Tibial nerve (tissue), 4 donors: ENCODE results near the gene TMEM144. TPM values are rescaled to one million over a fixed set of nuclear protein-coding genes. Genes with fewer than 3 reads are reported as not detected.
A peak's percentile ranks its signal among the peaks of the same experiment; 100 is the strongest.

Experiments used
- DNase-seq, 2 donors: peaks; one replicate each; pipeline ENCODE4 v3.0.0-alpha.2; 2019; ENCODE audit warnings: low spot score in 2 of 2
- H3K27ac ChIP-seq, 4 donors: fragments of 200-600 bp; sonication (generic) in 3 of 4; one replicate each; pipeline ENCODE4 v1.5.1; 2017 to 2019; ENCODE audit warnings: mild to moderate bottlenecking in 1 of 4
- H3K27me3 ChIP-seq, 2 donors: fragments of 200-600 bp; sonication (generic) in 1 of 2; one replicate each; pipeline versions ENCODE4 v1.5.1 to v1.6.0; 2017 to 2019
- H3K36me3 ChIP-seq, 3 donors: fragments of 200-600 bp; sonication (generic); one replicate each; pipeline ENCODE4 v1.5.1; 2018 to 2019
- H3K4me1 ChIP-seq, 4 donors: fragments of 200-600 bp; sonication (generic) in 3 of 4; one replicate each; pipeline ENCODE4 v1.5.1; 2017 to 2019
- H3K4me3 ChIP-seq, 4 donors: fragments of 200-600 bp; sonication (generic) in 3 of 4; one replicate each; pipeline ENCODE4 v1.5.1; 2017 to 2019; ENCODE audit warnings: mild to moderate bottlenecking in 1 of 4, moderate library complexity in 1 of 4
- H3K9me3 ChIP-seq, 4 donors: fragments of 200-600 bp; sonication (generic) in 3 of 4; one replicate each; pipeline ENCODE4 v1.5.1; 2017 to 2019
- EP300 ChIP-seq, 2 donors: sonication (generic); formaldehyde crosslinking; IDR thresholded peaks; one replicate each; pipeline ENCODE4 v1.6.1; 2017; ENCODE audit warnings: antibody characterized with exemption in 2 of 2, mild to moderate bottlenecking in 1 of 2
- POLR2A ChIP-seq, 2 donors: fragments of 450-650 bp; IDR thresholded peaks; one replicate each; pipeline ENCODE4 v1.6.1; 2017; ENCODE audit warnings: antibody characterized with exemption in 2 of 2, mild to moderate bottlenecking in 2 of 2, moderate library complexity in 2 of 2
- WGBS, 2 donors: methylation state at CpG; one replicate each; pipeline ENCODE4 v1.1.5; 2018; 5-methylcytosine and 5-hydroxymethylcytosine counted together
- total RNA-seq, 4 donors: library from RNA; depleted of rRNA; stranded (reverse); fragments of >200 nt; gene quantifications; one replicate each; pipeline ENCODE4 v1.1.0, GENCODE V29; 2016
- TF ChIP-seq, protein P1 (sequence below), 5 experiments: fragments of 200-600 bp in 3 of 5; fragments of 450-650 bp in 2 of 5; sonication (generic) in 3 of 5; IDR thresholded peaks; one replicate each; pipeline ENCODE4 v1.5.1; 2016 to 2019; ENCODE audit warnings: antibody characterized with exemption in 5 of 5, mild to moderate bottlenecking in 3 of 5, moderate library complexity in 2 of 5

The TMEM144 gene
- total RNA-seq, 4 donors from 2014 or later: 4.9 to 23.8 (median 9.0) TPM

DNA sequence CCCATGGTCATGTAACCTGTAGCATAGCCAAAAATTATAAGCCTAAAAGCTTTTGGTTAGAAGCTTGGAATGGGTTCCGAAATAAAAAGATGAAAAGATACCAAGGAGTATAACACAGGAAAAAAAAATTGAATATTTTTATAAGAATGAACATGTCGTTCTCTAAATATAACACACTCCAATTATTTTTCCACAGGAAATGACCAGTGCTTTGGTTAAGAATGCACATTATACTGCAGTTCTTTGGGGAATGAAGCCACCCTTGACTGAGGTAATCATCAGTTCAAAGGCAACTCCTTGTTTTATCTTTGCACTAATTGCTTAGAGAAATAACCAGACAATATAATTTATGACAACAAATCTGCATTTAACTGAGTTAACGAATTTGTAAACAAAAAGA, 30.8 kb upstream of the TMEM144 start:
- 58 to 65% methylated on average over 3 of the region's 3 CpGs for WGBS, 2 donors
- H3K27me3 ChIP-seq: no peaks in the 10 kb centered on the region
- H3K27ac ChIP-seq: peak overlapping the region in 2 of 4 donors; percentile 56 to 64

DNA sequence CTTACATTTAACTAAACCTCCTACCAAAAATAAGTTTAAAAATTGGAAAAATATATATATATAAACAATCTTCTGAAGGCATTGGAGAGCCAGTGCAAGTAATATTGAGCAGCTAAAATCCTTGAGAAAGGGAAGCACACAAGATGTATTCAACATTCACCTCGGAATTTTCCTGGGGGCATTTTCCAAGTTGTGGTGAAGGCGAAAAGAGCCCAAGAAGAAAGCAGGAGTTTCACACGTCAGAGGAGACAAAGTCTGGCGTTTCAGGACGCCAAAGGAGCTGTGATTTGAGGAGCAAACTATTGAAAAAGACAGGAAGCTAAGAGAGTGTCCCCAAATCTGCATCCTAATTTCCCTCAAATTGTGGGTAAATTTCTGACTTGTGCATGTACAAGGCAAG, 28.4 kb upstream of the TMEM144 start:
- no peak for DNase-seq
- Histone ChIP-seq H3K27me3 (no peaks in the 10 kb centered on the region), H3K4me3 (no peak overlapping the region), H3K36me3 (peaks cover 0 to 9% (median 0%) of the 10 kb centered on the region in 3 donors), H3K4me1 (peaks cover 0 to 15% (median 0%) of the 10 kb centered on the region in 4 donors), H3K27ac (peak overlapping the region in 1 of 4 donors; percentile 26), H3K9me3 (no peaks in the 10 kb centered on the region)
- WGBS, 2 donors: 53 to 65% methylated on average over 5 of the region's 5 CpGs
- TF ChIP-seq POLR2A (IDR thresholded peaks at IDR 0.05) (no peak), EP300 (IDR thresholded peaks at IDR 0.05) (no peak)
- TF ChIP-seq, protein P1, sequence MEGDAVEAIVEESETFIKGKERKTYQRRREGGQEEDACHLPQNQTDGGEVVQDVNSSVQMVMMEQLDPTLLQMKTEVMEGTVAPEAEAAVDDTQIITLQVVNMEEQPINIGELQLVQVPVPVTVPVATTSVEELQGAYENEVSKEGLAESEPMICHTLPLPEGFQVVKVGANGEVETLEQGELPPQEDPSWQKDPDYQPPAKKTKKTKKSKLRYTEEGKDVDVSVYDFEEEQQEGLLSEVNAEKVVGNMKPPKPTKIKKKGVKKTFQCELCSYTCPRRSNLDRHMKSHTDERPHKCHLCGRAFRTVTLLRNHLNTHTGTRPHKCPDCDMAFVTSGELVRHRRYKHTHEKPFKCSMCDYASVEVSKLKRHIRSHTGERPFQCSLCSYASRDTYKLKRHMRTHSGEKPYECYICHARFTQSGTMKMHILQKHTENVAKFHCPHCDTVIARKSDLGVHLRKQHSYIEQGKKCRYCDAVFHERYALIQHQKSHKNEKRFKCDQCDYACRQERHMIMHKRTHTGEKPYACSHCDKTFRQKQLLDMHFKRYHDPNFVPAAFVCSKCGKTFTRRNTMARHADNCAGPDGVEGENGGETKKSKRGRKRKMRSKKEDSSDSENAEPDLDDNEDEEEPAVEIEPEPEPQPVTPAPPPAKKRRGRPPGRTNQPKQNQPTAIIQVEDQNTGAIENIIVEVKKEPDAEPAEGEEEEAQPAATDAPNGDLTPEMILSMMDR (IDR thresholded peaks at IDR 0.05): no peak

More for the DNA sequence above, 30.8 kb upstream of the TMEM144 start:
- DNase-seq: no peak
- TF ChIP-seq, protein P1 (IDR thresholded peaks at IDR 0.05): no peak
- TF ChIP-seq EP300 (IDR thresholded peaks at IDR 0.05) (no peak), POLR2A (IDR thresholded peaks at IDR 0.05) (no peak)
- H3K36me3 ChIP-seq: no peaks in the 10 kb centered on the region
- H3K4me1 ChIP-seq: peaks cover 0 to 34% (median 2%) of the 10 kb centered on the region in 4 donors
- no peaks in the 10 kb centered on the region for H3K9me3 ChIP-seq
- no peak overlapping the region for H3K4me3 ChIP-seq

DNA sequence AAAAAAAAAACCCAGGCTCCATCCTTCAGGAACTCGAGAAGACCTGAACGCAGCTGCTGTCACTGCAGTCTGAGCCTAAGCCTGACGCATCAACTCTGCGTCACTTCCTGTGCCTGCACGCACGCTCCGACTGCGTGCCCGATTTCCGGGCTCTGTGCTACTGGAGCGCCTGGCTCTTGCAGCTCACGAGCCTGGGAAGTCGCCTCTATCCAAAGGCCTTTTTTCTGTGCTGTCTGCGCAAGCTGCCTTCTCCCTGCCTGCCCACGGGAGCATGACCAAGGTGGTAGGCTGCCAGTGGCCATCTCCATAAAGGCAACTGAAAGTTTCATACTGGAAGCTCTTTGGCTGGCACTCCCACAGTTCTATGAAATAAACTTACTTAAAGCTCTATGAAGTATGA, 27.6 kb upstream of the TMEM144 start:
- H3K27ac ChIP-seq: no peak overlapping the region
- no peak overlapping the region for H3K4me3 ChIP-seq
- peaks cover 0 to 13% (median 0%) of the 10 kb centered on the region in 4 donors for H3K4me1 ChIP-seq
- H3K27me3 ChIP-seq: no peaks in the 10 kb centered on the region
- no peak for DNase-seq
- no peak for TF ChIP-seq POLR2A (IDR thresholded peaks at IDR 0.05)
- no peak for TF ChIP-seq EP300 (IDR thresholded peaks at IDR 0.05)
- TF ChIP-seq, protein P1 (IDR thresholded peaks at IDR 0.05): no peak
- 87 to 89% methylated on average over 15 of the region's 15 CpGs for WGBS, 2 donors
- peaks cover 0 to 9% (median 0%) of the 10 kb centered on the region in 3 donors for H3K36me3 ChIP-seq
- no peaks in the 10 kb centered on the region for H3K9me3 ChIP-seq

DNA sequence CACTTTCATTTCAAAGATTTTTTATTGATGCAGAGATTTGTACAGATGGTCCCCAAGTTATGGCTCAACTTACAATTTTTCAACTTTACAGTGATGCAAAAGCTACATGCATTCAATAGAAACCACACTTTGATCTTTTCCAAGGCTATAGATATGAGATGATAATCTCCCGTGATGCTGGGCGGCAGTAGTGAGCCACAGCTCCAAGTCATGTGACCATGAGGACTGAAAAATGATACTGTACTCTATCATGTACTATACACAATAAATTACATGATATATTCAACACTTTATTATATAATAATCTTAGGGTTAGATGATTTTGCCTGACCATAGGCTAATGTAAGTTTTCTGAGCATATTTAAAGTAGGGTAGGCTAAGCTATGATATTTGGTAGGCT, 23.5 kb upstream of the TMEM144 start:
- TF ChIP-seq, protein P1 (IDR thresholded peaks at IDR 0.05): no peak
- TF ChIP-seq EP300 (IDR thresholded peaks at IDR 0.05): no peak
- TF ChIP-seq POLR2A (IDR thresholded peaks at IDR 0.05): no peak
- WGBS, 2 donors: 76 to 79% methylated on average over 2 of the region's 2 CpGs

DNA sequence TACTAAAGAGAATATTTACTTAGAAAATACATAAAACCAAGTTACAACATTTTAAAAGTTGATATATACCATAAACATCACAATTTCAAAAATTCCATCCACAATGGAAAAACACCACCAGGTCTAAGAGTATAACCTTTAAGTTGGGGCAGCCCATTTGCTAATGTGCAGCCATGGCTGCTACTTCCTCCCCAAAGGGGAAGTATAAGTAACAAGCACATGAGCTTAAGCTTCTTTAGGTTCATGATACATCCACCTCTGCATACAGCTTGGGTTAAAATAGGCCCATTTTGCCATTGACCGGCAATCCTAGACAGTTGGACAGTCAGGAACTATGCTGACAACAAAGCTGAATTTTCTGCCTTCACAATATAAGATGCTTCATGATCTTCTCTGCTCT, 20.9 kb upstream of the TMEM144 start:
- TF ChIP-seq POLR2A (IDR thresholded peaks at IDR 0.05) (no peak), EP300 (IDR thresholded peaks at IDR 0.05) (no peak)
- TF ChIP-seq, protein P1 (IDR thresholded peaks at IDR 0.05): no peak
- H3K27ac ChIP-seq: no peak overlapping the region
- no peak overlapping the region for H3K4me3 ChIP-seq
- no peaks in the 10 kb centered on the region for H3K9me3 ChIP-seq
- 90 to 100% methylated on average over 1 of the region's 1 CpG for WGBS, 2 donors
- H3K27me3 ChIP-seq: no peaks in the 10 kb centered on the region
- peaks cover 0 to 11% (median 3%) of the 10 kb centered on the region in 4 donors for H3K4me1 ChIP-seq
- no peak for DNase-seq
- peaks cover 0 to 23% (median 0%) of the 10 kb centered on the region in 3 donors for H3K36me3 ChIP-seq

More for the DNA sequence above, 23.5 kb upstream of the TMEM144 start:
- H3K27me3 ChIP-seq: no peaks in the 10 kb centered on the region
- H3K4me1 ChIP-seq: no peaks in the 10 kb centered on the region
- peaks cover 0 to 23% (median 0%) of the 10 kb centered on the region in 3 donors for H3K36me3 ChIP-seq
- no peak overlapping the region for H3K4me3 ChIP-seq
- H3K27ac ChIP-seq: no peak overlapping the region
- H3K9me3 ChIP-seq: no peaks in the 10 kb centered on the region
- no peak for DNase-seq
